CD4-positive, alpha-beta T cell (primary cell): Measurements from ENCODE around the gene CARS2. TPM values are rescaled to one million over a fixed set of nuclear protein-coding genes. Genes with fewer than 3 reads are reported as not detected.
A peak's percentile ranks its signal among the peaks of the same experiment; 100 is the strongest.

Experiments
- ATAC-seq: fragments of 200-7000 bp; cut with Tn5 transposase; one replicate; pipeline ENCODE4 v1.10.0; 2022; ENCODE audit warnings: mild to moderate bottlenecking; ENCODE audit not compliant: poor library complexity
- CTCF ChIA-PET: fragments of 350-600 bp; sonication (Branson Sonifier 250); formaldehyde crosslinking; loops from one replicate; lab custom pipeline; 2021; ENCODE audit warnings: antibody characterized with exemption, inconsistent platforms; lab: Charles Lee
- POLR2A ChIA-PET: fragments of 350-600 bp; sonication (Branson Sonifier 250); formaldehyde crosslinking; loops from one replicate; lab custom pipeline; 2021; ENCODE audit warnings: antibody characterized with exemption, inconsistent platforms; lab: Charles Lee
- DNase-seq, 14 experiments: peaks; one replicate each; pipeline ENCODE4 v3.0.0-alpha.2; 2013 to 2020; ENCODE audit warnings: mixed read lengths in 2 of 14
- H3K27ac ChIP-seq, 2 donors: one replicate each; pipeline versions ENCODE4 v1.5.1 to v1.7.0; 2013; ENCODE audit warnings: low read length in 2 of 2, low read depth in 1 of 2, mild to moderate bottlenecking in 1 of 2
- H3K27me3 ChIP-seq, 2 experiments: 1 replicate in 1 of 2; 2 replicates in 1 of 2; pipeline versions ENCODE4 v1.6.1 to v1.7.0; 2013; ENCODE audit warnings: low read length in 2 of 2, control low read depth in 1 of 2, mild to moderate bottlenecking in 1 of 2, moderate library complexity in 1 of 2; ENCODE audit not compliant: insufficient read depth in 2 of 2, control insufficient read depth in 1 of 2
- H3K36me3 ChIP-seq: one replicate; pipeline ENCODE4 v1.6.1; 2013; ENCODE audit warnings: low read length, control low read depth; ENCODE audit not compliant: insufficient read depth
- H3K4me1 ChIP-seq: one replicate; pipeline ENCODE4 v1.6.1; 2013; ENCODE audit warnings: low read length, control low read depth; ENCODE audit not compliant: insufficient read depth
- H3K4me3 ChIP-seq: one replicate; pipeline ENCODE4 v1.5.1; 2013; ENCODE audit warnings: mild to moderate bottlenecking, low read length, moderate library complexity
- H3K9me3 ChIP-seq, 2 experiments: 1 replicate in 1 of 2; 2 replicates in 1 of 2; pipeline versions ENCODE4 v1.6.1 to v1.7.0; 2013; ENCODE audit warnings: low read length in 2 of 2, mild to moderate bottlenecking in 2 of 2, control low read depth in 1 of 2, moderate library complexity in 1 of 2; ENCODE audit not compliant: control insufficient read depth in 1 of 2, insufficient read depth in 1 of 2
- H3K27ac Mint-ChIP-seq: one replicate; pipeline ENCODE4 v1.8.0; 2020; ENCODE audit warnings: mixed read lengths
- H3K27me3 Mint-ChIP-seq: one replicate; pipeline ENCODE4 v1.8.0; 2021; ENCODE audit warnings: mixed read lengths
- H3K36me3 Mint-ChIP-seq: one replicate; pipeline ENCODE4 v1.8.0; 2021; ENCODE audit warnings: low read depth, mixed read lengths
- H3K4me1 Mint-ChIP-seq: one replicate; pipeline ENCODE4 v1.8.0; 2021; ENCODE audit warnings: low read depth, mixed read lengths
- H3K4me3 Mint-ChIP-seq: one replicate; pipeline ENCODE4 v1.8.0; 2020; ENCODE audit warnings: mild to moderate bottlenecking, mixed read lengths
- H3K9me3 Mint-ChIP-seq: one replicate; pipeline ENCODE4 v1.8.0; 2020; ENCODE audit warnings: mixed read lengths
- intact Hi-C, 2 experiments: fragments of 100-400 bp; cut with DNase I in 1 of 2; cut with micrococcal nuclease in 1 of 2; formaldehyde crosslinking; loops; one replicate each; pipeline versions ENCODE4 v1.15.1 to v1.9.0; 2023 to 2025; cut with DNase I, micrococcal nuclease
- total RNA-seq, 174 experiments: library from RNA in 2 of 174; stranded (reverse) in 2 of 174; gene quantifications; one replicate each; pipeline ENCODE4 v1.2.3 and lab custom pipeline; 2021 to 2026
- TF ChIP-seq, protein P1 (sequence below): fragments of 200-600 bp; IDR thresholded peaks from one replicate; pipeline ENCODE4 v1.8.0; 2022; ENCODE audit warnings: antibody characterized with exemption, mild to moderate bottlenecking

Gene CARS2
- total RNA-seq, 2 experiments from 2014 or later = 50.2 to 56.5 TPM

DNA sequence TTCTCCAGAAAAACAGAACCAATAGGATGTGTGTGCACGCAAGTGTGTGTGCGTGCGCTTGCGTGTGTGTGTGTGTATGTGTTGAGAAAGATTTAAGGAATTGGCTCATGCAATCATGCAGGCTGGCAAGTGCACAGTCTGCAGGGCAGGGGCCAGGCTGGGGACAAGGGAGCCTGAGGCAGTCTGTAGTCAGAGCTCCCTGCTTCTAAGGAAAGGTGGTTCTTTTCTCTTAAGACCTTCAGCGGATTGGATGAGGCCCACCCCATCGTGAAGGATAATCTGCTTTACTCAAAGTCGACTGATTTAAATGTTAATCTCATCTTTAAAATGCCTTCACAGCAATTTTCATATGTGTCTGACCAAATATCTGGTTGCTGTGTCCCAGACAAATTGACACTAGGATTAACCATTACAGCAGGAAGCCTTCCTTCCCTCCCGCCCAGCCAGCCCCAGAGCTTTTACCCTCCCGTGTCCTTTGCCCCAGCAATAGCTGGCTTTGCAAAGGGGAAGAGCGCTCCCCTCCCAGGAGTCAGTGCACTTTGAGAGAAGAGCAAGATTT is 105.6 kb downstream of the CARS2 start:
- H3K4me1 ChIP-seq = no peaks in the 10 kb centered on the region
- Mint-ChIP-seq H3K27ac (no peak overlapping the region), H3K27me3 (peaks cover 5% of the 10 kb centered on the region), H3K36me3 (no peaks in the 10 kb centered on the region), H3K4me3 (no peak overlapping the region), H3K9me3 (no peaks in the 10 kb centered on the region), H3K4me1 (no peaks in the 10 kb centered on the region)
- peaks cover 0 to 3% of the 10 kb centered on the region in 2 experiments for H3K27me3 ChIP-seq
- H3K36me3 ChIP-seq = no peaks in the 10 kb centered on the region
- TF ChIP-seq, protein P1, sequence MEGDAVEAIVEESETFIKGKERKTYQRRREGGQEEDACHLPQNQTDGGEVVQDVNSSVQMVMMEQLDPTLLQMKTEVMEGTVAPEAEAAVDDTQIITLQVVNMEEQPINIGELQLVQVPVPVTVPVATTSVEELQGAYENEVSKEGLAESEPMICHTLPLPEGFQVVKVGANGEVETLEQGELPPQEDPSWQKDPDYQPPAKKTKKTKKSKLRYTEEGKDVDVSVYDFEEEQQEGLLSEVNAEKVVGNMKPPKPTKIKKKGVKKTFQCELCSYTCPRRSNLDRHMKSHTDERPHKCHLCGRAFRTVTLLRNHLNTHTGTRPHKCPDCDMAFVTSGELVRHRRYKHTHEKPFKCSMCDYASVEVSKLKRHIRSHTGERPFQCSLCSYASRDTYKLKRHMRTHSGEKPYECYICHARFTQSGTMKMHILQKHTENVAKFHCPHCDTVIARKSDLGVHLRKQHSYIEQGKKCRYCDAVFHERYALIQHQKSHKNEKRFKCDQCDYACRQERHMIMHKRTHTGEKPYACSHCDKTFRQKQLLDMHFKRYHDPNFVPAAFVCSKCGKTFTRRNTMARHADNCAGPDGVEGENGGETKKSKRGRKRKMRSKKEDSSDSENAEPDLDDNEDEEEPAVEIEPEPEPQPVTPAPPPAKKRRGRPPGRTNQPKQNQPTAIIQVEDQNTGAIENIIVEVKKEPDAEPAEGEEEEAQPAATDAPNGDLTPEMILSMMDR = no peak
- ATAC-seq (no peak), DNase-seq (no peak)
- no peak overlapping the region for H3K4me3 ChIP-seq
- no peaks in the 10 kb centered on the region for H3K9me3 ChIP-seq
- H3K27ac ChIP-seq = no peak overlapping the region
- intact Hi-C loops = no loop called here
- ChIA-PET CTCF (no interaction called here), POLR2A (no interaction called here)

DNA sequence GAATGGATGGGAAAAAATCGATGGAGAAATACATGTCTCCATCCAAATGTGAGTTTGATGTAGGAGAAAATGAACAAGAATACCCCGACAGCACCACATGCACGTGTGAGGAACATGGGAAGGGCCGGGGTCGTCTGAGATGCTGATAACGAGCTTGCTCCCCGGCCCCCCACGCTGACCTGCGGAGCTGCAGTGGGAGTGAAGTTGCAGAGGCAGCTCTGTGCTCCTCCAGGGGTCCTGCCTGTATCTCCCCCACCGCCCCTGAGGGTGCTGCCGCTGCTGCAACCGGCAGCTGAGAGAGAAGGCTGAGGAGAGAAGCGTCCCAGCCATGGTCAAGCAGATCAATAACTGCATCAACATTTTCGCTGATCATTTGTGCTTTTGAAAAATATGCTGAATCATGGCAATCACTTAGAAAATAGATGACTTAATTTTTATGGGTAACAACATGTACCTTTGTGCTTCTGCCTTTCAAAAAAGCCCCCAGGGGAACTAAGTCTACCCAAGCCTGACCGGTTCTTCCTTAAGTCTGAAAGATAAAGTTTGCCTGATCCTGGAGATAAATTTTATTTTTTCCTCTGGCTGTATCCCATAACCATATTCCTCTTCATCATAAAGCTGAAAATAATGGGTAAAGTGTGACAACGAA is 108.8 kb downstream of the CARS2 start:
- intact Hi-C loops = loop anchor here (5.0 to 10.0 kb wide), 2 partner anchors 220 to 458 kb away; no protein-coding TSS in a partner anchor
- peaks cover 5% of the 10 kb centered on the region for H3K27me3 Mint-ChIP-seq

DNA sequence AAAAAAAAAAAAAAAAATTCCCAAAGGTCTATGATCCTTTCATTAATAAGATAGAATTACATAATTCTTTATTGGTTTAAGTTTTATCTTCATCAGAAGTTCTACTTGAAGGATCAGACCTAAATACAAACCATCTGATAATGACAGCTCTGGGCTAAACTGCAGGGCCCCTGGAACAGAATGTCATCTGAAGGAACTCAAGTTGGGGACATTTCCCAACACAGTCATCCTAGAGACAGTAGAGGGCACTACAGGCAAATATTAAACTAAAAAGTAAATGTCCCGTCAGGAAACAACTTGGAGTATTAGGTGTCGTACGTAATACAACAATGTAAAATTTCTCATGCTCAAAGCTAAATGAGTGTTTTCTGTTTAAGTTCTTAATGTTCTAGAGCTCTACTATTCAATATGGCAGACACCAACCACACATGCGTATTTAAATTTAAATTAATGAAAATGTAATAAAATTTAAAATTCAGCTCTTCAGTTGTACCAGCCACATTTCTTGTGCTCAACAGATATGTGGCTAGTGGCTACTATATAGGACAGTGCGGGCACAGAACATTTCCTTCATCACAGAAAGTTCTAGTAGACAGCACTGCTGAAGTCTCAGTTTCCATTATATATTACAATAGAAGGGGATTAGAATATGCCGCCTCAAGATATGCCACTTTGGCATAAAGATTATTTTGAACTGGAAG is 112.3 kb downstream of the CARS2 start:
- Histone ChIP-seq H3K27ac (no peak overlapping the region), H3K4me3 (no peak overlapping the region), H3K36me3 (no peaks in the 10 kb centered on the region), H3K4me1 (no peaks in the 10 kb centered on the region), H3K27me3 (no peaks in the 10 kb centered on the region), H3K9me3 (no peaks in the 10 kb centered on the region)
- ChIA-PET CTCF (interaction anchor here (0.7 kb wide), 1 partner anchor 17 kb away, joined by 4 read pairs; no protein-coding TSS in a partner anchor), POLR2A (interaction anchor here (1.2 to 1.5 kb wide), 2 partner anchors 23 to 122 kb away, joined by 3 to 4 read pairs; no protein-coding TSS in a partner anchor)
- DNase-seq = peak in 4 of 14 experiments; percentile 13 to 65 (median 61)
- intact Hi-C loops = loop anchor here in 1 of 2 experiments (1.0 to 10.0 kb wide), 2 partner anchors 226 to 461 kb away; no protein-coding TSS in a partner anchor
- no peaks in the 10 kb centered on the region for H3K9me3 Mint-ChIP-seq
- H3K4me1 Mint-ChIP-seq = no peaks in the 10 kb centered on the region
- peak; percentile 60 for ATAC-seq
- H3K27me3 Mint-ChIP-seq = peaks cover 5% of the 10 kb centered on the region
- no peaks in the 10 kb centered on the region for H3K36me3 Mint-ChIP-seq
- H3K4me3 Mint-ChIP-seq = no peak overlapping the region
- H3K27ac Mint-ChIP-seq = no peak overlapping the region
- TF ChIP-seq, protein P1 = peak; percentile 58

More for the DNA sequence above, 108.8 kb downstream of the CARS2 start:
- Histone ChIP-seq H3K36me3 (no peaks in the 10 kb centered on the region), H3K27ac (no peak overlapping the region), H3K27me3 (peaks cover 0 to 3% of the 10 kb centered on the region in 2 experiments), H3K4me3 (no peak overlapping the region), H3K4me1 (no peaks in the 10 kb centered on the region), H3K9me3 (no peaks in the 10 kb centered on the region)
- TF ChIP-seq, protein P1 = no peak
- ATAC-seq (no peak), DNase-seq (no peak)
- ChIA-PET POLR2A (no interaction called here), CTCF (no interaction called here)
- H3K27ac Mint-ChIP-seq = no peak overlapping the region
- H3K36me3 Mint-ChIP-seq = no peaks in the 10 kb centered on the region
- H3K9me3 Mint-ChIP-seq = no peaks in the 10 kb centered on the region
- H3K4me3 Mint-ChIP-seq = no peak overlapping the region
- H3K4me1 Mint-ChIP-seq = no peaks in the 10 kb centered on the region
